IPS-18a (cell line): ENCODE data around the gene WFDC10B.
"Not testable (repeated sequence)": the region's sequence is repeated elsewhere in the genome, so short reads cannot be mapped to it uniquely, and the experiment has no call there.

ENCODE experiments used
- H3K27ac ChIP-seq: one replicate; pipeline ENCODE4 v1.5.1; 2013; ENCODE audit warnings: low read length
- H3K27me3 ChIP-seq: one replicate; pipeline ENCODE4 v1.6.1; 2013; ENCODE audit warnings: mild to moderate bottlenecking, low read length; ENCODE audit not compliant: control insufficient read depth, insufficient read depth
- H3K36me3 ChIP-seq: one replicate; pipeline ENCODE4 v1.6.1; 2013; ENCODE audit warnings: low read depth, low read length; ENCODE audit not compliant: control insufficient read depth
- H3K4me1 ChIP-seq: one replicate; pipeline ENCODE4 v1.6.1; 2013; ENCODE audit warnings: low read depth, low read length; ENCODE audit not compliant: control insufficient read depth
- H3K4me3 ChIP-seq: one replicate; pipeline ENCODE4 v1.5.1; 2013; ENCODE audit warnings: low read length
- H3K9ac ChIP-seq: one replicate; pipeline ENCODE4 v1.6.1; 2013; ENCODE audit warnings: mild to moderate bottlenecking, low read length, moderate library complexity
- H3K9me3 ChIP-seq: one replicate; pipeline ENCODE4 v1.6.1; 2013; ENCODE audit warnings: low read depth, low read length; ENCODE audit not compliant: control insufficient read depth

The WFDC10B gene

GRCh38 chr20:45704969-45705637 lies at the start of gene WFDC10B:
TSS of gene WFDC10B (minus strand) at chr20:45705019. CDS start at chr20:45685992, 19,027 bp downstream.
- no peaks in the 10 kb centered on the region for H3K27me3 ChIP-seq
- no peaks in the 10 kb centered on the region for H3K4me1 ChIP-seq
- H3K9me3 ChIP-seq, result no peaks in the 10 kb centered on the region
- H3K36me3 ChIP-seq, result no peaks in the 10 kb centered on the region
- H3K9ac ChIP-seq, result no peak within 1 kb of the TSS
- H3K4me3 ChIP-seq, result no peak within 1 kb of the TSS
- no peak within 1 kb of the TSS for H3K27ac ChIP-seq

GRCh38 chr20:45752746-45753145 lies 47.9 kb upstream of the WFDC10B start:
- H3K9ac ChIP-seq, result no peak overlapping the region
- no peak overlapping the region for H3K4me3 ChIP-seq
- H3K27ac ChIP-seq, result no peak overlapping the region

GRCh38 chr20:45751721-45752120 lies 46.9 kb upstream of the WFDC10B start:
- H3K27ac ChIP-seq, result no peak overlapping the region
- H3K36me3 ChIP-seq, result no peaks in the 10 kb centered on the region
- H3K9me3 ChIP-seq, result peaks cover 4% of the 10 kb centered on the region
- no peaks in the 10 kb centered on the region for H3K27me3 ChIP-seq
- no peaks in the 10 kb centered on the region for H3K4me1 ChIP-seq
- no peak overlapping the region for H3K4me3 ChIP-seq
- no peak overlapping the region for H3K9ac ChIP-seq

More at GRCh38 chr20:45752746-45753145, 47.9 kb upstream of the WFDC10B start:
- Histone ChIP-seq H3K4me1 (no peaks in the 10 kb centered on the region), H3K9me3 (peaks cover 4% of the 10 kb centered on the region), H3K36me3 (no peaks in the 10 kb centered on the region), H3K27me3 (no peaks in the 10 kb centered on the region)

GRCh38 chr20:45745015-45745414 lies 40.2 kb upstream of the WFDC10B start:
- Histone ChIP-seq H3K9ac (no peak overlapping the region), H3K4me1 (no peaks in the 10 kb centered on the region), H3K27me3 (no peaks in the 10 kb centered on the region), H3K36me3 (no peaks in the 10 kb centered on the region), H3K4me3 (no peak overlapping the region), H3K9me3 (no peaks in the 10 kb centered on the region), H3K27ac (no peak overlapping the region)

GRCh38 chr20:45742596-45742995 lies 37.8 kb upstream of the WFDC10B start:
- Histone ChIP-seq H3K27ac (no peak overlapping the region), H3K27me3 (no peaks in the 10 kb centered on the region)

GRCh38 chr20:45735988-45736387 lies 31.2 kb upstream of the WFDC10B start:
- Histone ChIP-seq H3K9ac (no peak overlapping the region), H3K4me1 (no peaks in the 10 kb centered on the region), H3K36me3 (no peaks in the 10 kb centered on the region), H3K4me3 (no peak overlapping the region), H3K27me3 (no peaks in the 10 kb centered on the region), H3K9me3 (peaks cover 5% of the 10 kb centered on the region), H3K27ac (no peak overlapping the region)

More at GRCh38 chr20:45742596-45742995, 37.8 kb upstream of the WFDC10B start:
- no peak overlapping the region for H3K9ac ChIP-seq
- H3K36me3 ChIP-seq, result no peaks in the 10 kb centered on the region
- H3K4me1 ChIP-seq, result no peaks in the 10 kb centered on the region
- H3K9me3 ChIP-seq, result no peaks in the 10 kb centered on the region
- no peak overlapping the region for H3K4me3 ChIP-seq

- H3K9me3 ChIP-seq, result peaks cover 5% of the 10 kb centered on the region
- H3K4me3 ChIP-seq, result no peak overlapping the region
- H3K36me3 ChIP-seq, result no peaks in the 10 kb centered on the region
- no peaks in the 10 kb centered on the region for H3K4me1 ChIP-seq
- H3K9ac ChIP-seq, result no peak overlapping the region
- no peak overlapping the region for H3K27ac ChIP-seq
- H3K27me3 ChIP-seq, result no peaks in the 10 kb centered on the region
Observed at GRCh38 chr20:45735552-45735951, 30.7 kb upstream of the WFDC10B start.

- H3K4me1 ChIP-seq, result no peaks in the 10 kb centered on the region
- no peaks in the 10 kb centered on the region for H3K27me3 ChIP-seq
- no peak overlapping the region for H3K27ac ChIP-seq
- no peak overlapping the region for H3K4me3 ChIP-seq
- no peaks in the 10 kb centered on the region for H3K36me3 ChIP-seq
- H3K9me3 ChIP-seq, result peaks cover 5% of the 10 kb centered on the region
- no peak overlapping the region for H3K9ac ChIP-seq
Observed at GRCh38 chr20:45732199-45732598, 27.4 kb upstream of the WFDC10B start.

- no peak overlapping the region for H3K27ac ChIP-seq
- no peaks in the 10 kb centered on the region for H3K27me3 ChIP-seq
Observed at GRCh38 chr20:45727044-45727443, 22.2 kb upstream of the WFDC10B start.

GRCh38 chr20:45725134-45725533 lies 20.3 kb upstream of the WFDC10B start:
- H3K27me3 ChIP-seq, result no peaks in the 10 kb centered on the region
- no peaks in the 10 kb centered on the region for H3K9me3 ChIP-seq
- H3K27ac ChIP-seq, result no peak overlapping the region
- no peaks in the 10 kb centered on the region for H3K36me3 ChIP-seq
- no peak overlapping the region for H3K9ac ChIP-seq
- H3K4me1 ChIP-seq, result no peaks in the 10 kb centered on the region
- H3K4me3 ChIP-seq, result no peak overlapping the region

More at GRCh38 chr20:45727044-45727443, 22.2 kb upstream of the WFDC10B start:
- H3K36me3 ChIP-seq, result no peaks in the 10 kb centered on the region
- H3K4me3 ChIP-seq, result no peak overlapping the region
- no peak overlapping the region for H3K9ac ChIP-seq
- H3K9me3 ChIP-seq, result peaks cover 3% of the 10 kb centered on the region
- H3K4me1 ChIP-seq, result no peaks in the 10 kb centered on the region

- Histone ChIP-seq H3K9ac (no peak within 1 kb of the TSS), H3K27me3 (no peaks in the 10 kb centered on the region), H3K27ac (no peak within 1 kb of the TSS), H3K36me3 (no peaks in the 10 kb centered on the region), H3K4me3 (no peak within 1 kb of the TSS), H3K4me1 (no peaks in the 10 kb centered on the region), H3K9me3 (no peaks in the 10 kb centered on the region)
Observed at GRCh38 chr20:45722047-45722446, 17.2 kb upstream of the WFDC10B start, which contains the start of gene SPINT4. TSS of gene SPINT4 (plus strand) at chr20:45722347. CDS start at chr20:45722368, 21 bp downstream.

GRCh38 chr20:45716141-45716688 lies 11.4 kb upstream of the WFDC10B start:
- H3K4me3 ChIP-seq, H3K36me3 ChIP-seq, H3K4me1 ChIP-seq, H3K27me3 ChIP-seq, H3K27ac ChIP-seq, H3K9me3 ChIP-seq, H3K9ac ChIP-seq: not testable (repeated sequence)
